ENCODE measurements around the gene DLG2. TPM values are rescaled to one million over a fixed set of nuclear protein-coding genes. Genes with fewer than 3 reads are reported as not detected.

Gene DLG2
- total and polyA plus RNA-seq, 2 of the 8 experiments (the other 6 are each of a cell fraction or from before 2014, with no cell fraction given) = 1.7 to 14.3 TPM

DNA sequence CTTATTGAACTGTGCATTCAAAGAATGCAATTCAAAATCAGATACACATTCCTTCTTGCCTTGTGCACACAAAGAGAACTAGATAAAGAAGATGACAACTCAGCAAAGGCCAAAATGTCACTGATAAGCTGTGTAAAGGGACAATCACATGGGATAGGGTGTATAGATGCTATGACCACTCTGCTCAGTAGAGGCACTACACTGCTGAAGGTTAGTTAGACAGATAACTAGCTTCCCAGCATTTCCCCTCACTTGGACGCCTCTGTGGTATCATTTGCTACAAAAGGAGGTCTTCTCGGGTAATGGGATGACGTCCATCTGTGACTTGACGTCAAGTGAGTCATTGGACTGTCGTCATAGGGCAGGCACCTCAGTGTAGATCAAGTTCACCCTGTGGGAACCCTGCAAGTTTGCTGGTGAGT lies 1916.0 kb downstream of the DLG2 start:
- ChIA-PET CTCF (ENCODE audit: partially characterized antibody) (interaction anchor here (0.6 to 3.0 kb wide), 8 partner anchors 10 to 105 kb away, joined by 3 to 20 read pairs (median 4); no protein-coding TSS in a partner anchor), POLR2A (ENCODE audit: partially characterized antibody) (interaction anchor here (0.9 kb wide), 1 partner anchor 13 kb away, joined by 3 read pairs; no protein-coding TSS in a partner anchor)
- no peaks in the 10 kb centered on the region for H3K23me2 ChIP-seq (ENCODE audit: low read depth, low read length)

More for the DNA sequence above, 1916.0 kb downstream of the DLG2 start:
- no peak overlapping the region for H3K56ac ChIP-seq (replicated peaks; ENCODE audit: insufficient read length, low read depth, low read length)
- H3K27me3 ChIP-seq (replicated peaks in 1 of 4; ENCODE audit: control insufficient read depth in 3 of 4, extremely low read depth in 1 of 4, insufficient read depth in 3 of 4, low read length in 3 of 4) = no peaks in the 10 kb centered on the region
- no peaks in the 10 kb centered on the region for H3K79me2 ChIP-seq (ENCODE audit: control insufficient read depth in 1 of 2, insufficient read depth in 2 of 2, low read length in 2 of 2)
- H2BK20ac ChIP-seq (ENCODE audit: low read length) = no peak overlapping the region
- no peak overlapping the region for H3K4me3 ChIP-seq (ENCODE audit: extremely low read depth in 1 of 4, insufficient read depth in 2 of 4, low read depth in 3 of 4, low read length in 4 of 4)
- no peaks in the 10 kb centered on the region for H3K9me3 ChIP-seq (ENCODE audit: insufficient read depth in 2 of 2, low read depth in 1 of 2, low read length in 1 of 2)
- H4K91ac ChIP-seq (replicated peaks; ENCODE audit: insufficient read length, low read length) = no peak overlapping the region
- TF ChIP-seq PHF8 (conservative IDR thresholded peaks at IDR 0.05; ENCODE audit: low read depth, low read length) (no peak), POU5F1 (IDR thresholded peaks at IDR 0.05; ENCODE audit: low read depth, low read length) (no peak)
- TF ChIP-seq, protein P1, sequence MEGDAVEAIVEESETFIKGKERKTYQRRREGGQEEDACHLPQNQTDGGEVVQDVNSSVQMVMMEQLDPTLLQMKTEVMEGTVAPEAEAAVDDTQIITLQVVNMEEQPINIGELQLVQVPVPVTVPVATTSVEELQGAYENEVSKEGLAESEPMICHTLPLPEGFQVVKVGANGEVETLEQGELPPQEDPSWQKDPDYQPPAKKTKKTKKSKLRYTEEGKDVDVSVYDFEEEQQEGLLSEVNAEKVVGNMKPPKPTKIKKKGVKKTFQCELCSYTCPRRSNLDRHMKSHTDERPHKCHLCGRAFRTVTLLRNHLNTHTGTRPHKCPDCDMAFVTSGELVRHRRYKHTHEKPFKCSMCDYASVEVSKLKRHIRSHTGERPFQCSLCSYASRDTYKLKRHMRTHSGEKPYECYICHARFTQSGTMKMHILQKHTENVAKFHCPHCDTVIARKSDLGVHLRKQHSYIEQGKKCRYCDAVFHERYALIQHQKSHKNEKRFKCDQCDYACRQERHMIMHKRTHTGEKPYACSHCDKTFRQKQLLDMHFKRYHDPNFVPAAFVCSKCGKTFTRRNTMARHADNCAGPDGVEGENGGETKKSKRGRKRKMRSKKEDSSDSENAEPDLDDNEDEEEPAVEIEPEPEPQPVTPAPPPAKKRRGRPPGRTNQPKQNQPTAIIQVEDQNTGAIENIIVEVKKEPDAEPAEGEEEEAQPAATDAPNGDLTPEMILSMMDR (IDR thresholded peaks at IDR 0.05; ENCODE audit: control extremely low read depth in 1 of 3, insufficient read depth in 1 of 3, low read depth in 1 of 3, low read length in 3 of 3) = peak in 1 of 3 experiments; percentile 19; a peak in 1 of 4 replicates
- no peaks in the 10 kb centered on the region for H4K20me1 ChIP-seq (replicated peaks in 1 of 2; ENCODE audit: control insufficient read depth in 1 of 2, insufficient read depth in 2 of 2, low read length in 2 of 2)
- FAIRE-seq = no peak
- DNase-seq (ENCODE audit: low read depth in 1 of 2, low spot score in 2 of 2) = no peak
- H2BK5ac ChIP-seq (ENCODE audit: low read depth, low read length) = no peak overlapping the region
- H3K4ac ChIP-seq (replicated peaks; ENCODE audit: insufficient read length, low read depth, low read length) = no peak overlapping the region
- H3K14ac ChIP-seq (ENCODE audit: insufficient read length) = no peak overlapping the region
- H4K5ac ChIP-seq (ENCODE audit: insufficient read length, low read depth, low read length) = no peak overlapping the region
- H3K23ac ChIP-seq (ENCODE audit: insufficient read length) = no peak overlapping the region
- H3K9ac ChIP-seq (replicated peaks in 1 of 4; ENCODE audit: extremely low read depth in 1 of 4, low read depth in 3 of 4, low read length in 3 of 4) = no peak overlapping the region
- H3K36me3 ChIP-seq (ENCODE audit: control insufficient read depth in 2 of 4, insufficient read depth in 4 of 4, low read length in 3 of 4) = no peaks in the 10 kb centered on the region
- H3K4me2 ChIP-seq (ENCODE audit: insufficient read depth in 1 of 2, low read depth in 2 of 2, low read length in 2 of 2) = no peak overlapping the region
- no peaks in the 10 kb centered on the region for H3K4me1 ChIP-seq (replicated peaks in 1 of 4; ENCODE audit: control insufficient read depth in 3 of 4, insufficient read depth in 4 of 4, low read length in 3 of 4)
- no peak overlapping the region for H2AFZ ChIP-seq (ENCODE audit: low read length)
- no peaks in the 10 kb centered on the region for H3K79me1 ChIP-seq (ENCODE audit: low read depth, low read length)
- H2AK5ac ChIP-seq (ENCODE audit: low read depth, low read length) = no peak overlapping the region
- no peak overlapping the region for H2BK120ac ChIP-seq (replicated peaks; ENCODE audit: low read depth, low read length)
- no peak overlapping the region for H2BK15ac ChIP-seq (ENCODE audit: low read length)
- no peak overlapping the region for H3K18ac ChIP-seq (ENCODE audit: extremely low read depth, low read length)
- 91% methylated on average over 5 of the region's 5 CpGs; no CpG with 5 or more reads in 1 of the 2 experiments for WGBS, 2 experiments (ENCODE audit: extremely low coverage in 1 of 2, insufficient coverage in 1 of 2, insufficient read length in 1 of 2, insufficient replicate concordance in 2 of 2, low coverage in 1 of 2, low lambda C conversion rate in 2 of 2, missing lambda C conversion rate in 1 of 2)
- H2BK12ac ChIP-seq (ENCODE audit: low read depth, low read length) = no peak overlapping the region
- no peak overlapping the region for H4K8ac ChIP-seq (ENCODE audit: extremely low read depth, insufficient read depth, low read length)
- H3K27ac ChIP-seq (ENCODE audit: low read depth, low read length) = no peak overlapping the region
